ENCODE data around the gene PTGDR. TPM values are rescaled to one million over a fixed set of nuclear protein-coding genes. Genes with fewer than 3 reads are reported as not detected.
A peak's percentile ranks its signal among the peaks of the same experiment; 100 is the strongest.

PTGDR gene
- total and polyA plus RNA-seq, 2 donors (not counting 1 experiment from before 2014, with no cell fraction given) = 0.08 TPM; not detected in 1

- Histone ChIP-seq H3K4me1 (ENCODE audit: control insufficient read depth, extremely low read depth, insufficient read depth, low read length) (no peaks in the 10 kb centered on the region), H3K4me2 (ENCODE audit: extremely low read depth, insufficient read depth, low read length) (no peak overlapping the region), H2AFZ (ENCODE audit: low read length) (no peak overlapping the region), H4K20me1 (ENCODE audit: control insufficient read depth, extremely low read depth, insufficient read depth, low read length) (no peaks in the 10 kb centered on the region), H3K9me3 (ENCODE audit: control insufficient read depth, insufficient read depth, low read depth, low read length) (no peaks in the 10 kb centered on the region), H3K4me3 (replicated peaks in 1 of 4; ENCODE audit: control extremely low read depth in 1 of 4, insufficient read depth in 1 of 4, low read depth in 3 of 4, low read length in 4 of 4) (no peak overlapping the region), H3K79me2 (ENCODE audit: control insufficient read depth, insufficient read depth, low read length) (no peaks in the 10 kb centered on the region), H3K27ac (ENCODE audit: insufficient read depth, low read length) (no peak overlapping the region), H3K9ac (ENCODE audit: insufficient read depth, low read length) (no peak overlapping the region), H3K27me3 (ENCODE audit: control insufficient read depth, insufficient read depth, low read length) (peaks cover 14% of the 10 kb centered on the region), H3K36me3 (ENCODE audit: control insufficient read depth, insufficient read depth, low read length) (no peaks in the 10 kb centered on the region)
- TF ChIP-seq EZH2 (IDR thresholded peaks at IDR 0.05; ENCODE audit: low read length, missing control alignments) (no peak), CTCF (conservative IDR thresholded peaks at IDR 0.05 in 1 of 2, IDR thresholded peaks at IDR 0.05 in 1 of 2; ENCODE audit: low read depth in 1 of 2, low read length in 2 of 2) (no peak)
- DNase-seq (ENCODE audit: low read depth in 2 of 2) = no peak
Measured at GRCh38 chr14:52263190-52263589, 4.3 kb upstream of the PTGDR start.

DNA sequence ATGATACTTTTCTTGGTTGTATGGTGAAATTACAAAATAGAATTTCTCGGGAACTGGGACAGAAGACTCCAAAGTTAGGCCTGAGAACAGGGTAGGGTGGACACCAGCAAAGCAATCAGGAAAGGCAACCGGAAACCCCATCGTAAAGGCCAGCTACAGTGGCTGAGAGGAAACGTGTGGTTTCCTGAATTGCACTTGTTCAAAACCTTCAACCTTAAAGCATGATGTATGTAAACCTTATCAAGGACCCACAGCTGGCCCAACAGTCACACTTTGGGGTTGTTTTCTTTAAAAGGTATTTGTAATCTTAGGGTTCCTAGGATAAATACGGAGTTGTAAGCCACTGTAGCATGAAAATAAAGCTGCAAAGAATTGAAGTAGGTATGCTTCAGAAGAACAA is 2.2 kb upstream of the PTGDR start:
- TF ChIP-seq EZH2 (IDR thresholded peaks at IDR 0.05; ENCODE audit: low read length, missing control alignments) (no peak), CTCF (conservative IDR thresholded peaks at IDR 0.05 in 1 of 2, IDR thresholded peaks at IDR 0.05 in 1 of 2; ENCODE audit: low read depth in 1 of 2, low read length in 2 of 2) (no peak)
- Histone ChIP-seq H3K9ac (ENCODE audit: insufficient read depth, low read length) (no peak overlapping the region), H4K20me1 (ENCODE audit: control insufficient read depth, extremely low read depth, insufficient read depth, low read length) (no peaks in the 10 kb centered on the region), H2AFZ (ENCODE audit: low read length) (no peak overlapping the region), H3K4me3 (replicated peaks in 1 of 4; ENCODE audit: control extremely low read depth in 1 of 4, insufficient read depth in 1 of 4, low read depth in 3 of 4, low read length in 4 of 4) (no peak overlapping the region), H3K4me2 (ENCODE audit: extremely low read depth, insufficient read depth, low read length) (no peak overlapping the region), H3K9me3 (ENCODE audit: control insufficient read depth, insufficient read depth, low read depth, low read length) (no peaks in the 10 kb centered on the region), H3K27me3 (ENCODE audit: control insufficient read depth, insufficient read depth, low read length) (peaks cover 29% of the 10 kb centered on the region), H3K36me3 (ENCODE audit: control insufficient read depth, insufficient read depth, low read length) (no peaks in the 10 kb centered on the region), H3K27ac (ENCODE audit: insufficient read depth, low read length) (no peak overlapping the region), H3K4me1 (ENCODE audit: control insufficient read depth, extremely low read depth, insufficient read depth, low read length) (peaks cover 4% of the 10 kb centered on the region), H3K79me2 (ENCODE audit: control insufficient read depth, insufficient read depth, low read length) (no peaks in the 10 kb centered on the region)
- DNase-seq (ENCODE audit: low read depth in 2 of 2) = no peak

- Histone ChIP-seq H3K9me3 (ENCODE audit: control insufficient read depth, insufficient read depth, low read depth, low read length) (no peaks in the 10 kb centered on the region), H3K9ac (ENCODE audit: insufficient read depth, low read length) (no peak overlapping the region), H3K27ac (ENCODE audit: insufficient read depth, low read length) (no peak overlapping the region), H3K4me1 (ENCODE audit: control insufficient read depth, extremely low read depth, insufficient read depth, low read length) (peaks cover 4% of the 10 kb centered on the region), H3K4me2 (ENCODE audit: extremely low read depth, insufficient read depth, low read length) (no peak overlapping the region), H4K20me1 (ENCODE audit: control insufficient read depth, extremely low read depth, insufficient read depth, low read length) (no peaks in the 10 kb centered on the region), H3K27me3 (ENCODE audit: control insufficient read depth, insufficient read depth, low read length) (peaks cover 29% of the 10 kb centered on the region), H3K36me3 (ENCODE audit: control insufficient read depth, insufficient read depth, low read length) (no peaks in the 10 kb centered on the region), H3K79me2 (ENCODE audit: control insufficient read depth, insufficient read depth, low read length) (no peaks in the 10 kb centered on the region), H3K4me3 (replicated peaks in 1 of 4; ENCODE audit: control extremely low read depth in 1 of 4, insufficient read depth in 1 of 4, low read depth in 3 of 4, low read length in 4 of 4) (no peak overlapping the region), H2AFZ (ENCODE audit: low read length) (no peak overlapping the region)
- DNase-seq (ENCODE audit: low read depth in 2 of 2) = peak; percentile 66 to 76
- TF ChIP-seq CTCF (conservative IDR thresholded peaks at IDR 0.05 in 1 of 2, IDR thresholded peaks at IDR 0.05 in 1 of 2; ENCODE audit: low read depth in 1 of 2, low read length in 2 of 2) (no peak), EZH2 (IDR thresholded peaks at IDR 0.05; ENCODE audit: low read length, missing control alignments) (no peak)
Measured at GRCh38 chr14:52266179-52266578, 1.3 kb upstream of the PTGDR start.

All from fibroblast of lung (primary cell).